Omental fat pad (tissue), 4 donors: ENCODE measurements around the gene PTGER4. TPM values are rescaled to one million over a fixed set of nuclear protein-coding genes. Genes with fewer than 3 reads are reported as not detected.

Experiments
- ATAC-seq: fragments of 150-250 bp; one replicate; pipeline ENCODE4 v1.9.1; 2016; ENCODE audit warnings: mild to moderate bottlenecking, moderate library complexity; ENCODE audit not compliant: low FRiP score
- DNase-seq: peaks from one replicate; pipeline ENCODE4 v3.0.0-alpha.2; 2019; ENCODE audit warnings: low spot score
- small RNA-seq: library from RNA; depleted of rRNA; stranded (forward); fragments of <200 nt; gene quantifications from one replicate; pipeline ENCODE3, GENCODE V24; 2016
- total RNA-seq, 4 donors: library from RNA; depleted of rRNA; stranded (reverse); fragments of >200 nt; gene quantifications; one replicate each; pipeline ENCODE4 v1.1.0, GENCODE V29; 2016
- TF ChIP-seq, protein P1 (sequence below), 3 donors: fragments of 450-650 bp; IDR thresholded peaks; one replicate each; pipeline ENCODE4 v1.5.1; 2016 to 2017; ENCODE audit warnings: antibody characterized with exemption in 3 of 3, mild to moderate bottlenecking in 3 of 3, moderate library complexity in 2 of 3

PTGER4 gene
- total RNA-seq, 4 donors from 2014 or later, result 39.5 to 87.7 (median 46.4) TPM

GRCh38 chr5:40735609-40736008 is 55.9 kb downstream of the PTGER4 start:
- DNase-seq (no peak), ATAC-seq (no peak)
- TF ChIP-seq, protein P1, sequence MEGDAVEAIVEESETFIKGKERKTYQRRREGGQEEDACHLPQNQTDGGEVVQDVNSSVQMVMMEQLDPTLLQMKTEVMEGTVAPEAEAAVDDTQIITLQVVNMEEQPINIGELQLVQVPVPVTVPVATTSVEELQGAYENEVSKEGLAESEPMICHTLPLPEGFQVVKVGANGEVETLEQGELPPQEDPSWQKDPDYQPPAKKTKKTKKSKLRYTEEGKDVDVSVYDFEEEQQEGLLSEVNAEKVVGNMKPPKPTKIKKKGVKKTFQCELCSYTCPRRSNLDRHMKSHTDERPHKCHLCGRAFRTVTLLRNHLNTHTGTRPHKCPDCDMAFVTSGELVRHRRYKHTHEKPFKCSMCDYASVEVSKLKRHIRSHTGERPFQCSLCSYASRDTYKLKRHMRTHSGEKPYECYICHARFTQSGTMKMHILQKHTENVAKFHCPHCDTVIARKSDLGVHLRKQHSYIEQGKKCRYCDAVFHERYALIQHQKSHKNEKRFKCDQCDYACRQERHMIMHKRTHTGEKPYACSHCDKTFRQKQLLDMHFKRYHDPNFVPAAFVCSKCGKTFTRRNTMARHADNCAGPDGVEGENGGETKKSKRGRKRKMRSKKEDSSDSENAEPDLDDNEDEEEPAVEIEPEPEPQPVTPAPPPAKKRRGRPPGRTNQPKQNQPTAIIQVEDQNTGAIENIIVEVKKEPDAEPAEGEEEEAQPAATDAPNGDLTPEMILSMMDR (IDR thresholded peaks at IDR 0.05), result no peak

DNA sequence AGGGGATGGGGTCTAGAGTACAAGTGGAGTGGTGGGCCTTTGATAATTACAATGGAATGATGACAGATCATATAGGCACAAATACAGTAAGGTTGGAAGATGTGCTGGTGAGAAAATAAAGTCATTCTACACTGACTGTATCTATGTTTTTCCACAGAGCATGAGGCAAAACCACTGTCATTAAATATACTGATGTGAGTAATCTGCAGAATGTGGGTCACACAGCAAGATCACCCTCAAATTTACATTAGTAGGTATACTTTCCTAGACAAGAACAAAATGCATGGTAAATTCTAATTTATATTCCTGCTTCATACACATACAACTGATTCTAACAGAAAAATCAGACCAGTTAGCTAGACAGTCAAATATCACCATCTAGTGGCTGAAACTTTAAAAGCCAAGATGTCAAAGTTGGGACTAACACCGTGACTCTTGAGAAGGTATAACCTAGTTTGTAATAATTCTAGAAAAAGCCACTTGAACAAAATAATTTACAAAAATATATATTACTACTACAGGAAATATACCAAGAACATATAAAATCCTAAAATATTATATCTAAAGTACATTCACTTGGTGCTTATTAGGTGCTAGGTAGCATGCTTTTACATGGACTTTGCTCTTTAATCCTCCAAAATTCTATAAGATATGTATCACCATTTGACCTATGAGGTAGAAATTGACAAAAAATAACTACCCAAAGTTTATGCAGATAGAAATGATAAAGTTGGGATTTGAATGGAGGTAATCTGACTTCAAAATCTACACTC is 56.6 kb downstream of the PTGER4 start:
- DNase-seq (no peak), ATAC-seq (no peak)

GRCh38 chr5:40738502-40738901 is 58.8 kb downstream of the PTGER4 start:
- DNase-seq, result no peak
- no peak for ATAC-seq
- TF ChIP-seq, protein P1 (IDR thresholded peaks at IDR 0.05), result no peak

More for the DNA sequence above, 56.6 kb downstream of the PTGER4 start:
- TF ChIP-seq, protein P1 (IDR thresholded peaks at IDR 0.05), result peak in 1 of 3 donors; percentile 31

Small RNA genes lying within 50 kb of the gene (small RNA-seq; reads per million reads assigned to genes)
- gene RF00092, result not detected

Other genes starting within 250 kb of the PTGER4 start
- gene TTC33, start 76.0 kb downstream of the PTGER4 start, total RNA-seq, result 10 to 100 TPM in 1 of 4 donors, 1 to 10 TPM in 3; 8.3 to 15.4 (median 9.3) TPM
- gene PRKAA1, start 118.5 kb downstream of the PTGER4 start, total RNA-seq, result 100 to 1,000 TPM in 1 of 4 donors, 10 to 100 TPM in 3; 67.1 to 120 (median 92.8) TPM
- 100 to 1,000 TPM; 118 to 158 (median 149) TPM for gene RPL37, start 155.3 kb downstream of the PTGER4 start, total RNA-seq
- 10 to 100 TPM; 16.1 to 37.0 (median 21.6) TPM for gene CARD6, start 161.5 kb downstream of the PTGER4 start, total RNA-seq
- gene C7, start 229.6 kb downstream of the PTGER4 start, total RNA-seq, result 100 to 1,000 TPM; 694 to 893 (median 802) TPM